Measurements from ENCODE around the gene FEZF2.

FEZF2 gene

GRCh38 chr3:62368290-62368704 lies 5.1 kb downstream of the FEZF2 start:
- Histone ChIP-seq H3K4me1 (ENCODE audit: control insufficient read depth in 5 of 5, insufficient read depth in 5 of 5, low read length in 5 of 5) (peaks cover 0 to 27% (median 18%) of the 10 kb centered on the region in 5 donors), H3K27ac (ENCODE audit: low read depth, low read length) (no peak overlapping the region), H3K4me3 (ENCODE audit: low read depth in 1 of 5, low read length in 5 of 5) (no peak overlapping the region), H3K9me3 (ENCODE audit: control insufficient read depth in 5 of 5, low read length in 5 of 5) (no peaks in the 10 kb centered on the region), H3K27me3 (ENCODE audit: control insufficient read depth in 5 of 5, insufficient read depth in 4 of 5, low read length in 5 of 5) (peaks cover 43 to 67% (median 60%) of the 10 kb centered on the region in 5 donors), H3K9ac (ENCODE audit: low read length in 5 of 5) (no peak overlapping the region), H3K36me3 (ENCODE audit: control insufficient read depth in 5 of 5, insufficient read depth in 5 of 5, low read length in 5 of 5) (no peaks in the 10 kb centered on the region)

- H3K4me1 ChIP-seq (ENCODE audit: control insufficient read depth in 5 of 5, insufficient read depth in 5 of 5, low read length in 5 of 5), result peaks cover 0 to 24% (median 17%) of the 10 kb centered on the region in 5 donors
- no peak overlapping the region for H3K9ac ChIP-seq (ENCODE audit: low read length in 5 of 5)
- no peak overlapping the region for H3K4me3 ChIP-seq (ENCODE audit: low read depth in 1 of 5, low read length in 5 of 5)
- no peak overlapping the region for H3K27ac ChIP-seq (ENCODE audit: low read depth, low read length)
- peaks cover 40 to 62% (median 58%) of the 10 kb centered on the region in 5 donors for H3K27me3 ChIP-seq (ENCODE audit: control insufficient read depth in 5 of 5, insufficient read depth in 4 of 5, low read length in 5 of 5)
- no peaks in the 10 kb centered on the region for H3K9me3 ChIP-seq (ENCODE audit: control insufficient read depth in 5 of 5, low read length in 5 of 5)
- no peaks in the 10 kb centered on the region for H3K36me3 ChIP-seq (ENCODE audit: control insufficient read depth in 5 of 5, insufficient read depth in 5 of 5, low read length in 5 of 5)
These were observed 5.6 kb downstream of the FEZF2 start for GRCh38 chr3:62367763-62368195.

DNA sequence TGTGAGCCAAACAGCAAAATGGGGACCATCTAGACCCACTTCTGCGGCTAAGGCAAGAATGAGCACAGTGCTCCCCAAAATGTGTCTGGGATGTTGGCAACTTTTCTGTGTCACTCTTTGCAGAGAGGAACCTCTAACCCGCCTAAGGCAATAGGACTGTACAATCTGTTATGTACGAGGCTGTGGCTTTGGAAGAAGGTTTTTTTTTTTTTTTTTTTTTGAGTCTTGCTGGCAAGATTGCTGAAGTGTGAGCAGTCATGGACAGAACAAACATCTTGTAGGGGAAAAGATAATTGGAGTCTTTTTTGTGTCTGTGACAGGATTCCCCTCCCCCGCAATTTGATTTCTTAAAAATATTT lies 7.2 kb downstream of the FEZF2 start:
- no peak overlapping the region for H3K4me3 ChIP-seq (ENCODE audit: low read depth in 1 of 5, low read length in 5 of 5)
- H3K4me1 ChIP-seq (ENCODE audit: control insufficient read depth in 5 of 5, insufficient read depth in 5 of 5, low read length in 5 of 5), result peaks cover 0 to 16% (median 14%) of the 10 kb centered on the region in 5 donors
- H3K9me3 ChIP-seq (ENCODE audit: control insufficient read depth in 5 of 5, low read length in 5 of 5), result no peaks in the 10 kb centered on the region
- no peak overlapping the region for H3K9ac ChIP-seq (ENCODE audit: low read length in 5 of 5)
- H3K36me3 ChIP-seq (ENCODE audit: control insufficient read depth in 5 of 5, insufficient read depth in 5 of 5, low read length in 5 of 5), result no peaks in the 10 kb centered on the region
- H3K27me3 ChIP-seq (ENCODE audit: control insufficient read depth in 5 of 5, insufficient read depth in 4 of 5, low read length in 5 of 5), result peaks cover 28 to 48% (median 45%) of the 10 kb centered on the region in 5 donors
- H3K27ac ChIP-seq (ENCODE audit: low read depth, low read length), result no peak overlapping the region

- H3K9ac ChIP-seq (ENCODE audit: low read length in 5 of 5), result no peak overlapping the region
- peaks cover 0 to 16% (median 14%) of the 10 kb centered on the region in 5 donors for H3K4me1 ChIP-seq (ENCODE audit: control insufficient read depth in 5 of 5, insufficient read depth in 5 of 5, low read length in 5 of 5)
- H3K27me3 ChIP-seq (ENCODE audit: control insufficient read depth in 5 of 5, insufficient read depth in 4 of 5, low read length in 5 of 5), result peaks cover 24 to 42% (median 39%) of the 10 kb centered on the region in 5 donors
These were observed 7.8 kb downstream of the FEZF2 start for GRCh38 chr3:62365391-62366125.

GRCh38 chr3:62364191-62364590 lies 9.2 kb downstream of the FEZF2 start:
- Histone ChIP-seq H3K9ac (ENCODE audit: low read length in 5 of 5) (no peak overlapping the region), H3K4me3 (ENCODE audit: low read depth in 1 of 5, low read length in 5 of 5) (no peak overlapping the region), H3K9me3 (ENCODE audit: control insufficient read depth in 5 of 5, low read length in 5 of 5) (no peaks in the 10 kb centered on the region), H3K4me1 (ENCODE audit: control insufficient read depth in 5 of 5, insufficient read depth in 5 of 5, low read length in 5 of 5) (peaks cover 0 to 12% (median 9%) of the 10 kb centered on the region in 5 donors), H3K27me3 (ENCODE audit: control insufficient read depth in 5 of 5, insufficient read depth in 4 of 5, low read length in 5 of 5) (peaks cover 13 to 30% (median 29%) of the 10 kb centered on the region in 5 donors), H3K27ac (ENCODE audit: low read depth, low read length) (no peak overlapping the region), H3K36me3 (ENCODE audit: control insufficient read depth in 5 of 5, insufficient read depth in 5 of 5, low read length in 5 of 5) (no peaks in the 10 kb centered on the region)

More at GRCh38 chr3:62365391-62366125, 7.8 kb downstream of the FEZF2 start:
- no peak overlapping the region for H3K27ac ChIP-seq (ENCODE audit: low read depth, low read length)
- no peaks in the 10 kb centered on the region for H3K9me3 ChIP-seq (ENCODE audit: control insufficient read depth in 5 of 5, low read length in 5 of 5)
- no peak overlapping the region for H3K4me3 ChIP-seq (ENCODE audit: low read depth in 1 of 5, low read length in 5 of 5)
- H3K36me3 ChIP-seq (ENCODE audit: control insufficient read depth in 5 of 5, insufficient read depth in 5 of 5, low read length in 5 of 5), result no peaks in the 10 kb centered on the region

- H3K4me1 ChIP-seq (ENCODE audit: control insufficient read depth in 5 of 5, insufficient read depth in 5 of 5, low read length in 5 of 5), result peaks cover 0 to 4% (median 0%) of the 10 kb centered on the region in 5 donors
- no peak overlapping the region for H3K4me3 ChIP-seq (ENCODE audit: low read depth in 1 of 5, low read length in 5 of 5)
- H3K36me3 ChIP-seq (ENCODE audit: control insufficient read depth in 5 of 5, insufficient read depth in 5 of 5, low read length in 5 of 5), result no peaks in the 10 kb centered on the region
- no peaks in the 10 kb centered on the region for H3K9me3 ChIP-seq (ENCODE audit: control insufficient read depth in 5 of 5, low read length in 5 of 5)
- no peak overlapping the region for H3K9ac ChIP-seq (ENCODE audit: low read length in 5 of 5)
- peaks cover 10 to 24% (median 21%) of the 10 kb centered on the region in 5 donors for H3K27me3 ChIP-seq (ENCODE audit: control insufficient read depth in 5 of 5, insufficient read depth in 4 of 5, low read length in 5 of 5)
- H3K27ac ChIP-seq (ENCODE audit: low read depth, low read length), result no peak overlapping the region
These were observed 10.1 kb downstream of the FEZF2 start for GRCh38 chr3:62363275-62363674.

DNA sequence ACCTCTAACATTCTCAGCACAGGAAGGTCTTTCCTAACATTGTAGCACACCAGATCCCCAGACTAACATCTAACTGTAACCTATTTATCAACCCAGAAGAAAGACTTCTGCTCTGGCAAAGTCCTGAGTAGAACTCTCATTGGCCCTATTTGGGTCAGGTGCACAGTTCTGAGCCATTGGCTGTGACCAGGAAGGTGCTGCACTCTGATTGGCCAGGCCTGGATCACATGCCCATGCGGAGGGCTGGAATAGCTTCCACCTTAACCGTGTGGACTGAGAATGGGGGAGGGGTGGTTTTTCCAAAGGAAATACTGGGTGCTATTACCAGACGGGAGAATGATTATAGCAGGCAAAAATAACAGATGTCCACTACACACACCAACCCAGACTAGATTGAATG lies 11.5 kb downstream of the FEZF2 start:
- Histone ChIP-seq H3K9ac (ENCODE audit: low read length in 5 of 5) (no peak overlapping the region), H3K4me1 (ENCODE audit: control insufficient read depth in 5 of 5, insufficient read depth in 5 of 5, low read length in 5 of 5) (no peaks in the 10 kb centered on the region), H3K27me3 (ENCODE audit: control insufficient read depth in 5 of 5, insufficient read depth in 4 of 5, low read length in 5 of 5) (peaks cover 3 to 12% (median 9%) of the 10 kb centered on the region in 5 donors), H3K4me3 (ENCODE audit: low read depth in 1 of 5, low read length in 5 of 5) (no peak overlapping the region), H3K9me3 (ENCODE audit: control insufficient read depth in 5 of 5, low read length in 5 of 5) (no peaks in the 10 kb centered on the region), H3K27ac (ENCODE audit: low read depth, low read length) (no peak overlapping the region), H3K36me3 (ENCODE audit: control insufficient read depth in 5 of 5, insufficient read depth in 5 of 5, low read length in 5 of 5) (no peaks in the 10 kb centered on the region)

GRCh38 chr3:62361261-62361660 lies 12.1 kb downstream of the FEZF2 start:
- H3K9ac ChIP-seq (ENCODE audit: low read length in 5 of 5), result no peak overlapping the region
- H3K9me3 ChIP-seq (ENCODE audit: control insufficient read depth in 5 of 5, low read length in 5 of 5), result no peaks in the 10 kb centered on the region
- no peak overlapping the region for H3K27ac ChIP-seq (ENCODE audit: low read depth, low read length)
- H3K4me3 ChIP-seq (ENCODE audit: low read depth in 1 of 5, low read length in 5 of 5), result no peak overlapping the region
- H3K36me3 ChIP-seq (ENCODE audit: control insufficient read depth in 5 of 5, insufficient read depth in 5 of 5, low read length in 5 of 5), result no peaks in the 10 kb centered on the region
- no peaks in the 10 kb centered on the region for H3K4me1 ChIP-seq (ENCODE audit: control insufficient read depth in 5 of 5, insufficient read depth in 5 of 5, low read length in 5 of 5)
- peaks cover 0 to 8% (median 5%) of the 10 kb centered on the region in 5 donors for H3K27me3 ChIP-seq (ENCODE audit: control insufficient read depth in 5 of 5, insufficient read depth in 4 of 5, low read length in 5 of 5)

- H3K4me3 ChIP-seq (ENCODE audit: low read depth in 1 of 5, low read length in 5 of 5), result no peak overlapping the region
- peaks cover 0 to 8% (median 3%) of the 10 kb centered on the region in 5 donors for H3K27me3 ChIP-seq (ENCODE audit: control insufficient read depth in 5 of 5, insufficient read depth in 4 of 5, low read length in 5 of 5)
- no peaks in the 10 kb centered on the region for H3K36me3 ChIP-seq (ENCODE audit: control insufficient read depth in 5 of 5, insufficient read depth in 5 of 5, low read length in 5 of 5)
- H3K4me1 ChIP-seq (ENCODE audit: control insufficient read depth in 5 of 5, insufficient read depth in 5 of 5, low read length in 5 of 5), result no peaks in the 10 kb centered on the region
- H3K9me3 ChIP-seq (ENCODE audit: control insufficient read depth in 5 of 5, low read length in 5 of 5), result no peaks in the 10 kb centered on the region
- H3K27ac ChIP-seq (ENCODE audit: low read depth, low read length), result no peak overlapping the region
- no peak overlapping the region for H3K9ac ChIP-seq (ENCODE audit: low read length in 5 of 5)
These were observed 13.8 kb downstream of the FEZF2 start for GRCh38 chr3:62359531-62359930.

GRCh38 chr3:62356356-62356755 lies 17.0 kb downstream of the FEZF2 start:
- H3K27ac ChIP-seq (ENCODE audit: low read depth, low read length), result no peak overlapping the region
- H3K36me3 ChIP-seq (ENCODE audit: control insufficient read depth in 5 of 5, insufficient read depth in 5 of 5, low read length in 5 of 5), result no peaks in the 10 kb centered on the region
- no peak overlapping the region for H3K9ac ChIP-seq (ENCODE audit: low read length in 5 of 5)
- no peaks in the 10 kb centered on the region for H3K9me3 ChIP-seq (ENCODE audit: control insufficient read depth in 5 of 5, low read length in 5 of 5)
- no peaks in the 10 kb centered on the region for H3K4me1 ChIP-seq (ENCODE audit: control insufficient read depth in 5 of 5, insufficient read depth in 5 of 5, low read length in 5 of 5)
- peaks cover 0 to 8% (median 3%) of the 10 kb centered on the region in 5 donors for H3K27me3 ChIP-seq (ENCODE audit: control insufficient read depth in 5 of 5, insufficient read depth in 4 of 5, low read length in 5 of 5)
- no peak overlapping the region for H3K4me3 ChIP-seq (ENCODE audit: low read depth in 1 of 5, low read length in 5 of 5)

Measured in subcutaneous abdominal adipose tissue (tissue), 5 donors.